NCI-H69 (cell line): ENCODE data around the gene C17orf113.
"Not testable (repeated sequence)": the region's sequence is repeated elsewhere in the genome, so short reads cannot be mapped to it uniquely, and the experiment has no call there.

Experiments
- DNase-seq: peaks from one replicate; lab custom pipeline; 2025; lab: John Stamatoyannopoulos, UW

Gene C17orf113

GRCh38 chr17:42016941-42017865 lies 33.2 kb downstream of the C17orf113 start, which contains the start of gene DNAJC7:
Gene DNAJC7 (minus strand): TSS chr17:42017439. CDS start chr17:42017416, 23 bp downstream.
- peak; percentile 98 for DNase-seq

- peak; percentile 56 for DNase-seq
Observed at GRCh38 chr17:42016411-42016831, 34.0 kb downstream of the C17orf113 start.

DNA sequence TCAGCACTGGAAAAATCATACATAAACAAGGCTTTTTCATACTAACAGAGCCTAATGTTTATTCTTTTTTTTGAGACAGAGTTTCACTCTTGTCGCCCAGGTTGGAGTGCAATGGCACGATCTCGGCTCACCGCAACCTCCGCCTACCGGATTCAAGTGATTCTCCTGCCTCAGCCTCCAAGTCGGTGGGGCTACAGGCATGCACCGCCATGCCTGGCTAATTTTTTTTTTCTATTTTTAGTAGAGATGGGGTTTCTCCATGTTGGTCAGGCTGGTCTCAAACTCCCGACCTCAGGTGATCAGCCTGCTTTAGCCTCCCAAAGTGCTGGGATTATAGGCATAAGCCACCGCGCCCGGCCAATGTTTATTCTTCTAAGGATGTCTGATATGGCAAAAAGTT lies 36.7 kb downstream of the C17orf113 start:
- not testable (repeated sequence) for DNase-seq

DNA sequence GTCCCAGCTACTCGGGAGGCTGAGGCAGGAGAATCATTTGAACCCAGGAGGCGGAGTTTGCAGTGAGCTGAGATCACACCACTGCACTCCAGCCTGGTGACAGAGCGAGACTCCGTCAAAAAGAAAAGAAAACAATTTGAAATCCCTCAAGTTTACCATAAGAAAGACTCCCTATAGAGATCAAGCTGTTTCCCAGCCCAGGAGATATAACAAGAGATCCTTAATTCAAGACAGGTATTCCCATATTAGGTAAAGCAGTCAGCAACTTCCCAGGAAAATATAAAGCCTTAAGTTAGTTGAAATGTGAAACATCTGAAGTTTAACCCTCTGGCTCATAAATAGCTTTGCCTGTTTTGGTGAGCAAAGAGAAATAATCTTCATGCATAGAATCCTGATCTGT lies 38.0 kb downstream of the C17orf113 start:
- DNase-seq: not testable (repeated sequence)

GRCh38 chr17:42010898-42011516 lies 39.4 kb downstream of the C17orf113 start:
- no peak for DNase-seq

GRCh38 chr17:42010266-42010680 lies 40.1 kb downstream of the C17orf113 start:
- DNase-seq: not testable (repeated sequence)

GRCh38 chr17:42009170-42009569 lies 41.2 kb downstream of the C17orf113 start:
- DNase-seq: no peak

- no peak for DNase-seq
Observed at GRCh38 chr17:42005166-42005565, 45.2 kb downstream of the C17orf113 start.

- no peak for DNase-seq
Observed at GRCh38 chr17:42002792-42003301, 47.6 kb downstream of the C17orf113 start.

- no peak for DNase-seq
Observed at GRCh38 chr17:42002175-42002791, 48.1 kb downstream of the C17orf113 start.

- no peak for DNase-seq
Observed at GRCh38 chr17:42001729-42002128, 48.7 kb downstream of the C17orf113 start.

GRCh38 chr17:42000413-42001133 lies 49.8 kb downstream of the C17orf113 start:
- DNase-seq: no peak

DNA sequence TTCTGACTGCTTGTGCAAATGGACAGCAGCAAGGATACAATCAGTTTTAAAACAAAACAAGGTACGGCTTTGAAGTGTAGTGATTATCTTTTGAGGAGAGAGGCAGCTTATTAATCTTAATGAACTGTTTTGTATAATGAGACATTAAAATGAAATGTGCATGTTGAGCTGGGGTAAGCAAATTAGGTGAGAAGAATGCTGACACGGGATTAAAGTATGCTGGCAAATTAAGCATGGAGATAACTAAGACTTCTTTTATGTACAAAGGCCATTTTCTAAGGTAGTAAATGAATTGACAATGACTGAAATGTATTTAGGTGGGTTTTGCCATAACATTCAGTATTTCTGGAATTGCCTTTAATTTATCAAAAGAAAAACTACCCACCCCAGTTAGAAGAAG lies 51.9 kb downstream of the C17orf113 start:
- no peak for DNase-seq

DNA sequence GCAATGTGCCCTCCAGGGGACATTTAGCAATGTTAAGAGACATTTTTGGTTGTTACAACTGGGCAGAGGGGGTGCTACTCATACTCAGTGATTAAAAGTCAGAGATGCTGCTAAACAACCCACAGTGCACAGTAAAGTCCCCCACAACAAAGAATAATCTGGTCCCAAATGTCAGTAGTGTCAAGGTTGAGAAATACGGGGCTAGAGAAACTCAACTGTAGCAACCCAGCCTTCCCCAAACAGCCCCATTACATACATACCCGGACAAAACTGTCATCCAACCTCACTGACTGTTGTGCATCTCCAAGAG lies 53.6 kb downstream of the C17orf113 start:
- DNase-seq: no peak

DNA sequence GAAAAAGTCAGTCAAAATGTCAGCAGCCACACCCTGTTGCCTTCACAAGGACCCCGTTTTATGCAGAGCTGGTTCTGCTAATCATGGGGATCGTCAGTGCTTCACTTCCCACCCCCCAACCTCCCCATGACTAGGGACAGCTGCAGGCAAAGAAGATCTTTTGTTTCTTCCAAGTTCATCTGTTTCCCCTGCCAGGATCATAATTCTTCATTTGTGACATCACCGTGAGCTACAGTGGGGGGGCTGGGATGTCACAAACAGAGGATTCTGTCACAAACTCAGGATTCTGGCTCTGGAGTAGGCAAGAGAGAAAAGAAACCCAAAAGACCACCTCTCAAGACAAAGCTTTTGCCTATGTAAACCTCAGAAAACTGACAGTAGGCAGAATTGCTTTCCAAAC lies 57.8 kb downstream of the C17orf113 start:
- DNase-seq: no peak

- DNase-seq: no peak
Observed at GRCh38 chr17:41989702-41990419, 60.5 kb downstream of the C17orf113 start.

- DNase-seq: no peak
Observed at GRCh38 chr17:41988418-41988817, 62.0 kb downstream of the C17orf113 start.
